ENCODE data around the gene COG4. TPM values are rescaled to one million over a fixed set of nuclear protein-coding genes. Genes with fewer than 3 reads are reported as not detected.
A peak's percentile ranks its signal among the peaks of the same experiment; 100 is the strongest.

The COG4 gene
- polyA plus RNA-seq, 3 donors: 37.6 to 40.6 (median 40.1) TPM

DNA sequence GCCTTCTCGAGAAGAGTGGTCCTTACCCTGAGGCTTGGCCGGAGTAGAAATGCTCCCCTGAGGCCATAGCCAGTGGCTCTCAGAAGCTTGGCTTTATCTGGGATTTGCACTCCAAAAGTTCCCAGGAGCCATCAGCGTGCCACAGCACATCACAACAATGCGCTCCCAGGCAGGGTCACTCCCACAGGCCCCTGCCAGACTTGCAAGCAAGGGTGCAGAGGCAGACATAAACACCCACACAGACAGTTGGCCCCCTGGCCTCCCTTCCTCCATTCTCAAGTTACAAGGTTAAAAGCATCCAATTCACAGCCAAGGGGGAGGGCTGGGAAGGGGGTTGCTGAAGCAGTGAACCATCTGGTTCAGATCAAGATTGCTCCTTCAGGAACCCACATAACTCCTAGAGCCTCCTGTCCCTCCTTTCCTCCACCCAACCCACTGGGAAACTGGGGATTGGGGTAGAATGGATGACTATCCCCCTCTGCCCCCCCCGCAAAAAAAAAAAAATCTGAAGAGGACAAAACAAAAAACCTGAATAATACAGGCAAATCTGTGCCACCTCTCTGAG is 86.3 kb downstream of the COG4 start:
- peaks cover 30% of the 10 kb centered on the region for H4K20me1 ChIP-seq (ENCODE audit: insufficient read depth, low read length)
- Mint-ChIP-seq H3K27me3 (ENCODE audit: low read depth in 3 of 3) (peaks cover 2 to 6% (median 5%) of the 10 kb centered on the region in 3 donors), H3K27ac (peak overlapping the region in 4 of 7 donors; percentile 8 to 82 (median 65)), H3K36me3 (peaks cover 14 to 15% of the 10 kb centered on the region in 2 donors), H3K4me1 (peaks cover 58% of the 10 kb centered on the region), H3K4me3 (peak overlapping the region; percentile 41 to 98), H3K9me3 (no peaks in the 10 kb centered on the region)
- H3K4me3 ChIP-seq (replicated peaks in 1 of 3; ENCODE audit: low read depth in 2 of 3, low read length in 3 of 3): peak overlapping the region in 1 of 3 experiments; percentile 96
- H3K4me2 ChIP-seq (replicated peaks; ENCODE audit: extremely low read depth, low read length, poor library complexity, severe bottlenecking): peak overlapping the region; percentile 100
- no peak for DNase-seq
- H3K9ac ChIP-seq (ENCODE audit: insufficient read depth, low read length, poor library complexity, severe bottlenecking): no peak overlapping the region
- H3K79me2 ChIP-seq (ENCODE audit: insufficient read depth, low read length): peaks cover 38% of the 10 kb centered on the region
- H3K4me1 ChIP-seq (ENCODE audit: control insufficient read depth in 1 of 2, insufficient read depth in 2 of 2, low read length in 2 of 2): peaks cover 43 to 55% of the 10 kb centered on the region in 2 donors
- no peak for TF ChIP-seq CTCF (IDR thresholded peaks at IDR 0.05)
- no peak overlapping the region for H2AFZ ChIP-seq (ENCODE audit: insufficient read depth, low read depth, low read length, poor library complexity, severe bottlenecking)
- 100% methylated on average over 3 of the region's 5 CpGs for WGBS (ENCODE audit: insufficient coverage)
- peaks cover 4 to 7% of the 10 kb centered on the region in 2 donors for H3K36me3 ChIP-seq (replicated peaks in 1 of 2; ENCODE audit: control insufficient read depth in 1 of 2, insufficient read depth in 2 of 2, low read length in 2 of 2)
- H3K27me3 ChIP-seq (ENCODE audit: control insufficient read depth in 2 of 2, insufficient read depth in 2 of 2, low read length in 2 of 2): no peaks in the 10 kb centered on the region
- H3K9me3 ChIP-seq (replicated peaks in 1 of 2; ENCODE audit: control insufficient read depth in 1 of 2, insufficient read depth in 1 of 2, low read length in 2 of 2): no peaks in the 10 kb centered on the region
- H3K27ac ChIP-seq (ENCODE audit: low read depth in 1 of 2, low read length in 2 of 2): no peak overlapping the region
- intact Hi-C loops (cut with micrococcal nuclease): loop anchor here in 1 of 2 donors (5.0 kb wide), 1 partner anchor 45 kb away; no protein-coding TSS in a partner anchor

DNA sequence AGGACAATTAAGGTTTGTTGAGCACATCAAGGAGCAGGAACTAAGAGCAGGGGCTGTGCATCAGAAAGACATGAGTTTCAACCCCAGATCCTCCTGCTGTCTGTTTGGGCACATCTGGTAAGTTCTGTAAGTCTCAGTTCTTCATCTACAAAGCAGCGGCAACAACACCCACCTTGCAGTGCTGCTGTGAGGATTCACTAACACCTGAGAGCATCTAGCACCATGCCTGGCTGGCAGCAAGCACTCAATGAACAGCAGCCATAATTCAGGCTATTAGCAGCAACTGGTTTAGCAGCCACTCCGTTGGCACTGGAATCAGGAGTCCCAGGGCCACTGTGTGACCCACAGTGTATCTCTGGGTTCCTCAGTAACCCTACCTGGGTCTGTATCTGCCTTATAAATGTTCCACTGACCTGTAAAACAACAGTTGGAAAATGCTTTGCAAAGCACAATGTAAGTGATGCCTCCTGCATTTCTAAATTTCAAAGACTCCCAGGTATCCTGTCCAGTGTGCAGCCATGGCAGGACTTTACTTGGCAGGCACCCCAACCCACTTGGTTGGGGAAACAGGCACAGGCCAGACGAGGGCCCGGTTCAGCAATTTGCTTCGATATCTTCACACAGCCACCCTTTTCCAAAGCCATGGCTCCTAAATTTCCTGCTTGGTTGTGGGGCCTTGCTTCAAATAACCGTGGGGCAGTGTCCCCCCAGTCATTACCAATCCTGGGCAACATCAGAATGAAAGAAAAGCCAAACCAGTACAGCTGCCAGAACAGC is 88.7 kb downstream of the COG4 start:
- peaks cover 65 to 76% of the 10 kb centered on the region in 2 donors for H3K4me1 ChIP-seq (ENCODE audit: control insufficient read depth in 1 of 2, insufficient read depth in 2 of 2, low read length in 2 of 2)
- H3K9ac ChIP-seq (ENCODE audit: insufficient read depth, low read length, poor library complexity, severe bottlenecking): no peak overlapping the region
- H3K79me2 ChIP-seq (ENCODE audit: insufficient read depth, low read length): peaks cover 50% of the 10 kb centered on the region
- peaks cover 30% of the 10 kb centered on the region for H4K20me1 ChIP-seq (ENCODE audit: insufficient read depth, low read length)
- H3K4me1 Mint-ChIP-seq: peaks cover 76% of the 10 kb centered on the region
- no peak for DNase-seq
- H3K36me3 Mint-ChIP-seq: peaks cover 14 to 15% of the 10 kb centered on the region in 2 donors
- no peaks in the 10 kb centered on the region for H3K9me3 ChIP-seq (replicated peaks in 1 of 2; ENCODE audit: control insufficient read depth in 1 of 2, insufficient read depth in 1 of 2, low read length in 2 of 2)
- peaks cover 0 to 3% (median 0%) of the 10 kb centered on the region in 7 donors for H3K9me3 Mint-ChIP-seq
- H3K4me2 ChIP-seq (replicated peaks; ENCODE audit: extremely low read depth, low read length, poor library complexity, severe bottlenecking): no peak overlapping the region
- intact Hi-C loops (cut with micrococcal nuclease): loop anchor here in 1 of 2 donors (5.0 kb wide), 1 partner anchor 42 kb away; no protein-coding TSS in a partner anchor
- peaks cover 2 to 7% (median 4%) of the 10 kb centered on the region in 3 donors for H3K27me3 Mint-ChIP-seq (ENCODE audit: low read depth in 3 of 3)
- H3K27me3 ChIP-seq (ENCODE audit: control insufficient read depth in 2 of 2, insufficient read depth in 2 of 2, low read length in 2 of 2): no peaks in the 10 kb centered on the region
- no peak overlapping the region for H3K27ac ChIP-seq (ENCODE audit: low read depth in 1 of 2, low read length in 2 of 2)
- peak overlapping the region in 2 of 7 donors; percentile 55 to 58 for H3K27ac Mint-ChIP-seq
- TF ChIP-seq CTCF (IDR thresholded peaks at IDR 0.05): no peak
- H3K4me3 ChIP-seq (replicated peaks in 1 of 3; ENCODE audit: low read depth in 2 of 3, low read length in 3 of 3): no peak overlapping the region
- no peak overlapping the region for H3K4me3 Mint-ChIP-seq
- 96% methylated on average over 3 of the region's 6 CpGs for WGBS (ENCODE audit: insufficient coverage)
- H3K36me3 ChIP-seq (replicated peaks in 1 of 2; ENCODE audit: control insufficient read depth in 1 of 2, insufficient read depth in 2 of 2, low read length in 2 of 2): peaks cover 4 to 7% of the 10 kb centered on the region in 2 donors
- no peak overlapping the region for H2AFZ ChIP-seq (ENCODE audit: insufficient read depth, low read depth, low read length, poor library complexity, severe bottlenecking)
